Liver (tissue), 9 donors: Measurements from ENCODE around the gene MCF2L2. TPM values are rescaled to one million over a fixed set of nuclear protein-coding genes. Genes with fewer than 3 reads are reported as not detected.

Source experiments
- DNase-seq: peaks from one replicate; pipeline ENCODE4 v3.0.0-alpha.2; 2017; ENCODE audit warnings: low spot score
- H3K27ac ChIP-seq, 2 donors: one replicate each; pipeline ENCODE4 v1.7.0; 2013; ENCODE audit warnings: inconsistent platforms in 2 of 2, low read length in 2 of 2, control low read depth in 1 of 2, low read depth in 1 of 2, mild to moderate bottlenecking in 1 of 2
- H3K27me3 ChIP-seq, 4 donors: one replicate each; pipeline versions ENCODE4 v1.6.1 to v1.7.0; 2013; ENCODE audit warnings: low read length in 3 of 4, inconsistent platforms in 1 of 4, mild to moderate bottlenecking in 1 of 4, moderate library complexity in 1 of 4; ENCODE audit not compliant: control insufficient read depth in 4 of 4, insufficient read depth in 4 of 4
- H3K36me3 ChIP-seq, 4 donors: one replicate each; pipeline versions ENCODE4 v1.6.1 to v1.7.0; 2013; ENCODE audit warnings: low read length in 3 of 4, mild to moderate bottlenecking in 3 of 4, low read depth in 1 of 4, moderate library complexity in 1 of 4; ENCODE audit not compliant: control insufficient read depth in 4 of 4, insufficient read depth in 3 of 4
- H3K4me1 ChIP-seq, 4 donors: one replicate each; pipeline versions ENCODE4 v1.6.1 to v1.7.0; 2013; ENCODE audit warnings: low read length in 3 of 4, mild to moderate bottlenecking in 3 of 4, moderate library complexity in 1 of 4; ENCODE audit not compliant: control insufficient read depth in 4 of 4, insufficient read depth in 4 of 4
- H3K4me3 ChIP-seq, 3 donors: one replicate each; pipeline versions ENCODE4 v1.6.1 to v1.7.0; 2013; ENCODE audit warnings: low read length in 3 of 3, control low read depth in 1 of 3, low read depth in 1 of 3, mild to moderate bottlenecking in 1 of 3
- H3K9ac ChIP-seq, 2 donors: one replicate each; pipeline ENCODE4 v1.7.0; 2013; ENCODE audit warnings: low read length in 2 of 2, mild to moderate bottlenecking in 2 of 2, moderate library complexity in 2 of 2, control low read depth in 1 of 2, low read depth in 1 of 2
- H3K9me3 ChIP-seq, 4 donors: one replicate each; pipeline versions ENCODE4 v1.6.1 to v1.7.0; 2013; ENCODE audit warnings: low read length in 3 of 4; ENCODE audit not compliant: control insufficient read depth in 4 of 4
- ATF3 ChIP-seq: IDR thresholded peaks from 2 replicates; pipeline ENCODE4 v1.6.1; 2016; ENCODE audit warnings: antibody characterized with exemption
- EGR1 ChIP-seq, 2 donors: IDR thresholded peaks; 2 replicates each; pipeline ENCODE4 v1.6.1; 2016 to 2018; ENCODE audit warnings: antibody characterized with exemption in 2 of 2, low read depth in 2 of 2
- FOXA1 ChIP-seq: IDR thresholded peaks from 2 replicates; pipeline ENCODE4 v1.6.1; 2016; ENCODE audit warnings: antibody characterized with exemption
- FOXA2 ChIP-seq: IDR thresholded peaks from 2 replicates; pipeline ENCODE4 v1.6.1; 2016; ENCODE audit warnings: antibody characterized with exemption
- GABPA ChIP-seq, 2 donors: IDR thresholded peaks in 1 of 2; conservative IDR thresholded peaks in 1 of 2; 2 replicates each; pipeline ENCODE4 v1.6.1; 2016; ENCODE audit warnings: antibody characterized with exemption in 2 of 2, mild to moderate bottlenecking in 1 of 2, moderate library complexity in 1 of 2
- HNF4A ChIP-seq, 2 donors: conservative IDR thresholded peaks; 2 replicates each; pipeline ENCODE4 v1.6.1; 2016; ENCODE audit warnings: antibody characterized with exemption in 2 of 2, mild to moderate bottlenecking in 2 of 2
- HNF4G ChIP-seq: IDR thresholded peaks from 2 replicates; pipeline ENCODE4 v1.6.1; 2016; ENCODE audit warnings: antibody characterized with exemption
- NR2F2 ChIP-seq: IDR thresholded peaks from 2 replicates; pipeline ENCODE4 v1.6.1; 2016; ENCODE audit warnings: antibody characterized with exemption
- RAD21 ChIP-seq, 2 donors: IDR thresholded peaks; 2 replicates each; pipeline ENCODE4 v1.6.1; 2016; ENCODE audit warnings: antibody characterized with exemption in 2 of 2, mild to moderate bottlenecking in 2 of 2
- REST ChIP-seq: IDR thresholded peaks from 2 replicates; pipeline ENCODE4 v1.6.1; 2016; ENCODE audit warnings: antibody characterized with exemption, mild to moderate bottlenecking
- RXRA ChIP-seq, 2 donors: IDR thresholded peaks; 2 replicates each; pipeline ENCODE4 v1.6.1; 2017 to 2018; ENCODE audit warnings: antibody characterized with exemption in 2 of 2, mild to moderate bottlenecking in 1 of 2
- SP1 ChIP-seq: IDR thresholded peaks from 2 replicates; pipeline ENCODE4 v1.6.1; 2018; ENCODE audit warnings: antibody characterized with exemption, mild to moderate bottlenecking
- TAF1 ChIP-seq: conservative IDR thresholded peaks from 2 replicates; pipeline ENCODE4 v1.6.1; 2016; ENCODE audit warnings: antibody characterized with exemption, mild to moderate bottlenecking
- WGBS: extraction: QIAGEN DNeasy Blood & Tissue Kit; methylation state at CpG from one replicate; pipeline ENCODE4 v1.1.7; 2013; 5-methylcytosine and 5-hydroxymethylcytosine counted together
- polyA plus RNA-seq, 2 donors: library from polyadenylated mRNA; stranded (reverse) in 1 of 2; unstranded in 1 of 2; fragments of 200-250 nt in 1 of 2; fragments of >200 nt in 1 of 2; fragmentation: Nextera tagmentation in 1 of 2; extraction: Ambion mirVana in 1 of 2; gene quantifications; one replicate each; pipeline versions ENCODE4 v1.2.1 to v1.2.3, GENCODE V29; 2013 to 2015
- total RNA-seq, 2 donors: library from RNA; depleted of rRNA; stranded (reverse); fragments of >200 nt; gene quantifications; one replicate each; pipeline ENCODE4 v1.2.3, GENCODE V29; 2014
- TF ChIP-seq, protein P1 (sequence below): fragments of 150-350 bp; IDR thresholded peaks from 2 replicates; pipeline ENCODE4 v1.5.1; 2017; ENCODE audit warnings: improper control_type of control experiment, low read depth, low read length; ENCODE audit not compliant: missing input control
- donor health status: healthy.
- donor health status: healthy.
- donor health status: healthy.
- donor health status: healthy.
- donor health status: healthy.

MCF2L2 gene
- total and polyA plus RNA-seq, 4 donors = 0.02 to 0.47 (median 0.17) TPM; not detected in 1

GRCh38 chr3:183212565-183212964, 215.9 kb downstream of the MCF2L2 start (continued):
- TF ChIP-seq SP1 (no peak), REST (no peak), FOXA2 (no peak)

DNA sequence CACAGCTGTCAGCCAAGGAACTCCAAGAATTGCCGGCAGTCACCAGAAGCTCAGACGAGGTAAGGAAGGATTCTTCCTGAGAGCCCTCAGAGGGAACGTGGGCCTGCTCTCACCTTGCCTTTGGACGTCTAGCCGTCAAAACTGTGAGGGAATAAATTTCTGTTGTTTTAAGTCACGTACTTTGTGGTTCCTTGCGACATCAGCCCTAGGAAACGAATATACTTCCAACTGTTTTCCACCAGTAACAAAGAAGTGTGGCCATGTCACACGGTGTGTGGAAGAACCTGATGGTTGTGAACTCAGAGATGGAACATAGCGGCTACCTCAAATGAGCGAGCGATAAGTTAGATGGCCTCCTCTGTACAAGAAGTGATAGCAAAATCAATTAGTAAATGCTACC, 216.3 kb downstream of the MCF2L2 start:
- WGBS = 74% methylated on average over 12 of the region's 12 CpGs
- Histone ChIP-seq H3K9me3 (no peaks in the 10 kb centered on the region), H3K9ac (no peak overlapping the region), H3K36me3 (no peaks in the 10 kb centered on the region), H3K27me3 (no peaks in the 10 kb centered on the region), H3K27ac (peak overlapping the region in 1 of 2 donors; percentile 57), H3K4me3 (no peak overlapping the region), H3K4me1 (peaks cover 0 to 12% (median 2%) of the 10 kb centered on the region in 4 donors)
- no peak for TF ChIP-seq HNF4A (conservative IDR thresholded peaks at IDR 0.05)
- TF ChIP-seq HNF4G = no peak
- TF ChIP-seq, protein P1, sequence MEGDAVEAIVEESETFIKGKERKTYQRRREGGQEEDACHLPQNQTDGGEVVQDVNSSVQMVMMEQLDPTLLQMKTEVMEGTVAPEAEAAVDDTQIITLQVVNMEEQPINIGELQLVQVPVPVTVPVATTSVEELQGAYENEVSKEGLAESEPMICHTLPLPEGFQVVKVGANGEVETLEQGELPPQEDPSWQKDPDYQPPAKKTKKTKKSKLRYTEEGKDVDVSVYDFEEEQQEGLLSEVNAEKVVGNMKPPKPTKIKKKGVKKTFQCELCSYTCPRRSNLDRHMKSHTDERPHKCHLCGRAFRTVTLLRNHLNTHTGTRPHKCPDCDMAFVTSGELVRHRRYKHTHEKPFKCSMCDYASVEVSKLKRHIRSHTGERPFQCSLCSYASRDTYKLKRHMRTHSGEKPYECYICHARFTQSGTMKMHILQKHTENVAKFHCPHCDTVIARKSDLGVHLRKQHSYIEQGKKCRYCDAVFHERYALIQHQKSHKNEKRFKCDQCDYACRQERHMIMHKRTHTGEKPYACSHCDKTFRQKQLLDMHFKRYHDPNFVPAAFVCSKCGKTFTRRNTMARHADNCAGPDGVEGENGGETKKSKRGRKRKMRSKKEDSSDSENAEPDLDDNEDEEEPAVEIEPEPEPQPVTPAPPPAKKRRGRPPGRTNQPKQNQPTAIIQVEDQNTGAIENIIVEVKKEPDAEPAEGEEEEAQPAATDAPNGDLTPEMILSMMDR = no peak
- no peak for TF ChIP-seq FOXA1
- no peak for TF ChIP-seq ATF3
- TF ChIP-seq FOXA2 = no peak
- no peak for TF ChIP-seq RXRA (IDR thresholded peaks at IDR 0.05)
- no peak for TF ChIP-seq RAD21 (IDR thresholded peaks at IDR 0.05)
- TF ChIP-seq REST = no peak
- no peak for TF ChIP-seq NR2F2
- TF ChIP-seq GABPA (IDR thresholded peaks at IDR 0.05 in 1 of 2, conservative IDR thresholded peaks at IDR 0.05 in 1 of 2) = no peak
- TF ChIP-seq SP1 = no peak
- TF ChIP-seq TAF1 = no peak
- TF ChIP-seq EGR1 (IDR thresholded peaks at IDR 0.05; ENCODE audit: low read depth in 2 of 2) = no peak
- no peak for DNase-seq
